ENCODE data around the gene TIMM17A. TPM values are rescaled to one million over a fixed set of nuclear protein-coding genes. Genes with fewer than 3 reads are reported as not detected.
"Not testable (repeated sequence)": the region's sequence is repeated elsewhere in the genome, so short reads cannot be mapped to it uniquely, and the experiment has no call there.

The TIMM17A gene
- total RNA-seq, 1 experiment from 2014 or later: 60.4 TPM

DNA sequence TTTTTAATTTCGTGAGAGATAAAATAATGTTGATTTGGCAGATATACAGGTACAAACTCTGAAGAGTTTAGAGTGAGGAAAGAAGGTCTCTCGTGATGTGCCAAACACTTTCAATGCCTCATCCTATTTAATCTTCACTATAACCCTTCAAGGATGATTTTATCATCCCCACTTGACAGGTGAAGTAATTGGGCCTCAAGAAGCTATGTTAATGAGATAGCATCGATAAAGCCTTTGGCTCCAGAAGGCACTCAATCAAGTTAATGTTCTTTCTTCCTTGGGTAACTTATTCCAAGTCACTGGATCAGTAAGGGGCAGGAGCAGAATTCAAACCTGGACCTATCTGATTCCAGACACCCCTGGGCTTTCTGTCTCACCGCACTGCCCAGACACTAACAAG is 16.2 kb upstream of the TIMM17A start:
- Histone ChIP-seq H3K27ac (no peak overlapping the region), H2AFZ (no peak overlapping the region), H3K27me3 (ENCODE audit: insufficient read depth, low read depth) (no peaks in the 10 kb centered on the region), H3K4me3 (no peak overlapping the region), H3K9me2 (ENCODE audit: insufficient read depth) (no peaks in the 10 kb centered on the region), H3F3A (ENCODE audit: insufficient read depth, low read depth) (peaks cover 3% of the 10 kb centered on the region; the same call in 1 of the 2 replicates), H3K4me1 (replicated peaks; ENCODE audit: insufficient read depth) (peaks cover 27% of the 10 kb centered on the region), H3K4me2 (no peak overlapping the region), H3K36me3 (ENCODE audit: low read depth) (no peaks in the 10 kb centered on the region), H3K79me2 (ENCODE audit: low read depth) (no peaks in the 10 kb centered on the region), H4K20me1 (ENCODE audit: insufficient read depth) (no peaks in the 10 kb centered on the region), H3K9me3 (ENCODE audit: insufficient read depth, low read depth) (no peaks in the 10 kb centered on the region)
- TF ChIP-seq EZH2 (IDR thresholded peaks at IDR 0.05; ENCODE audit: low read depth): no peak
- TF ChIP-seq, protein P1, sequence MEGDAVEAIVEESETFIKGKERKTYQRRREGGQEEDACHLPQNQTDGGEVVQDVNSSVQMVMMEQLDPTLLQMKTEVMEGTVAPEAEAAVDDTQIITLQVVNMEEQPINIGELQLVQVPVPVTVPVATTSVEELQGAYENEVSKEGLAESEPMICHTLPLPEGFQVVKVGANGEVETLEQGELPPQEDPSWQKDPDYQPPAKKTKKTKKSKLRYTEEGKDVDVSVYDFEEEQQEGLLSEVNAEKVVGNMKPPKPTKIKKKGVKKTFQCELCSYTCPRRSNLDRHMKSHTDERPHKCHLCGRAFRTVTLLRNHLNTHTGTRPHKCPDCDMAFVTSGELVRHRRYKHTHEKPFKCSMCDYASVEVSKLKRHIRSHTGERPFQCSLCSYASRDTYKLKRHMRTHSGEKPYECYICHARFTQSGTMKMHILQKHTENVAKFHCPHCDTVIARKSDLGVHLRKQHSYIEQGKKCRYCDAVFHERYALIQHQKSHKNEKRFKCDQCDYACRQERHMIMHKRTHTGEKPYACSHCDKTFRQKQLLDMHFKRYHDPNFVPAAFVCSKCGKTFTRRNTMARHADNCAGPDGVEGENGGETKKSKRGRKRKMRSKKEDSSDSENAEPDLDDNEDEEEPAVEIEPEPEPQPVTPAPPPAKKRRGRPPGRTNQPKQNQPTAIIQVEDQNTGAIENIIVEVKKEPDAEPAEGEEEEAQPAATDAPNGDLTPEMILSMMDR (conservative IDR thresholded peaks at IDR 0.05): no peak
- ChIA-PET POLR2A (ENCODE audit: unreplicated experiment) (no interaction called here), CTCF (interaction anchor here (0.7 kb wide), 1 partner anchor 11 kb away, joined by 3 read pairs; no protein-coding TSS in a partner anchor)
- no peak for DNase-seq
- intact Hi-C loops (cut with micrococcal nuclease; ENCODE audit: unreplicated experiment): no loop called here
- BruUV-seq (replicated peaks): no TSS peak

- H4K20me1 ChIP-seq (ENCODE audit: insufficient read depth): no peaks in the 10 kb centered on the region
- DNase-seq: no peak
- no peaks in the 10 kb centered on the region for H3K79me2 ChIP-seq (ENCODE audit: low read depth)
- no peaks in the 10 kb centered on the region for H3K36me3 ChIP-seq (ENCODE audit: low read depth)
- H3K27ac ChIP-seq: no peak overlapping the region
- no peak overlapping the region for H3K4me2 ChIP-seq
- H3K4me3 ChIP-seq: no peak overlapping the region
- H3K9me3 ChIP-seq (ENCODE audit: insufficient read depth, low read depth): no peaks in the 10 kb centered on the region
- intact Hi-C loops (cut with micrococcal nuclease; ENCODE audit: unreplicated experiment): no loop called here
- no TSS peak for BruUV-seq (replicated peaks)
- peaks cover 27% of the 10 kb centered on the region for H3K4me1 ChIP-seq (replicated peaks; ENCODE audit: insufficient read depth)
- ChIA-PET CTCF (interaction anchor here (0.7 kb wide), 1 partner anchor 10 kb away, joined by 3 read pairs; no protein-coding TSS in a partner anchor), POLR2A (ENCODE audit: unreplicated experiment) (no interaction called here)
- H2AFZ ChIP-seq: no peak overlapping the region
- H3K27me3 ChIP-seq (ENCODE audit: insufficient read depth, low read depth): no peaks in the 10 kb centered on the region
- H3K9me2 ChIP-seq (ENCODE audit: insufficient read depth): no peaks in the 10 kb centered on the region
- H3F3A ChIP-seq (ENCODE audit: insufficient read depth, low read depth): peaks cover 3% of the 10 kb centered on the region; the same call in 1 of the 2 replicates
- TF ChIP-seq, protein P1 (conservative IDR thresholded peaks at IDR 0.05): no peak
- no peak for TF ChIP-seq EZH2 (IDR thresholded peaks at IDR 0.05; ENCODE audit: low read depth)
Measured at GRCh38 chr1:201939574-201939973, 15.7 kb upstream of the TIMM17A start.

GRCh38 chr1:201940316-201940715 is 15.0 kb upstream of the TIMM17A start:
- H3K9me3 ChIP-seq (ENCODE audit: insufficient read depth, low read depth); H2AFZ ChIP-seq; H3K79me2 ChIP-seq (ENCODE audit: low read depth); H4K20me1 ChIP-seq (ENCODE audit: insufficient read depth); POLR2A ChIA-PET (ENCODE audit: unreplicated experiment); H3K4me2 ChIP-seq; H3K27me3 ChIP-seq (ENCODE audit: insufficient read depth, low read depth); BruUV-seq (replicated peaks); H3K36me3 ChIP-seq (ENCODE audit: low read depth); H3F3A ChIP-seq (ENCODE audit: insufficient read depth, low read depth); H3K9me2 ChIP-seq (ENCODE audit: insufficient read depth); DNase-seq; H3K4me3 ChIP-seq; intact Hi-C loops (cut with micrococcal nuclease; ENCODE audit: unreplicated experiment); H3K27ac ChIP-seq: not testable (repeated sequence)
- peaks cover 27% of the 10 kb centered on the region for H3K4me1 ChIP-seq (replicated peaks; ENCODE audit: insufficient read depth)
- CTCF ChIA-PET: interaction anchor here (0.6 to 1.0 kb wide), 3 partner anchors 10 to 121 kb away, joined by 3 to 4 read pairs (median 4); no protein-coding TSS in a partner anchor
